ENCODE measurements around the gene JHY. TPM values are rescaled to one million over a fixed set of nuclear protein-coding genes. Genes with fewer than 3 reads are reported as not detected.
A peak's percentile ranks its signal among the peaks of the same experiment; 100 is the strongest.

JHY gene
- total RNA-seq, 1 donor from 2014 or later, result 1.1 TPM

DNA sequence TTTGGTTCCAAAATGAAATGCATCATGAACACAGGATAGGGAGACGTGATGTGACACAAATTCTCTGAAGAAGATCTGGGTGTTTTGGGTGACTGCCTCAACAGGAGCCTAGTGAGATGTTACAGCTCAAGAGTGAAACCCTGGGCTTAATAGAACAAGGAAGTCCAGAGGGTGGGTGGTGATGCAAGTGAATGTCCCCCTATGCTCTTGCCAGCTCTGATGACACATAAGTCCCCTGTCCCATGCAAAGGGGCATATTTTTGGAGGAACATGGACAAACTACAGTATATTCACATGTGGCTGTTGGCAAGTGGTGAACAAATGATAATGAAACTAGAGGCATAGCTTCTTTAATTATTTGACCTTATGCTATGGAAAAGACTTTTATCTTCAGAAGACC is 35.1 kb upstream of the JHY start:
- FAIRE-seq, result no peak
- DNase-seq (ENCODE audit: low read depth), result no peak
- H3K4me3 ChIP-seq (ENCODE audit: low read depth, low read length), result no peak overlapping the region
- H3K36me3 ChIP-seq (ENCODE audit: control insufficient read depth, insufficient read depth, low read length), result no peaks in the 10 kb centered on the region
- TF ChIP-seq, protein P1, sequence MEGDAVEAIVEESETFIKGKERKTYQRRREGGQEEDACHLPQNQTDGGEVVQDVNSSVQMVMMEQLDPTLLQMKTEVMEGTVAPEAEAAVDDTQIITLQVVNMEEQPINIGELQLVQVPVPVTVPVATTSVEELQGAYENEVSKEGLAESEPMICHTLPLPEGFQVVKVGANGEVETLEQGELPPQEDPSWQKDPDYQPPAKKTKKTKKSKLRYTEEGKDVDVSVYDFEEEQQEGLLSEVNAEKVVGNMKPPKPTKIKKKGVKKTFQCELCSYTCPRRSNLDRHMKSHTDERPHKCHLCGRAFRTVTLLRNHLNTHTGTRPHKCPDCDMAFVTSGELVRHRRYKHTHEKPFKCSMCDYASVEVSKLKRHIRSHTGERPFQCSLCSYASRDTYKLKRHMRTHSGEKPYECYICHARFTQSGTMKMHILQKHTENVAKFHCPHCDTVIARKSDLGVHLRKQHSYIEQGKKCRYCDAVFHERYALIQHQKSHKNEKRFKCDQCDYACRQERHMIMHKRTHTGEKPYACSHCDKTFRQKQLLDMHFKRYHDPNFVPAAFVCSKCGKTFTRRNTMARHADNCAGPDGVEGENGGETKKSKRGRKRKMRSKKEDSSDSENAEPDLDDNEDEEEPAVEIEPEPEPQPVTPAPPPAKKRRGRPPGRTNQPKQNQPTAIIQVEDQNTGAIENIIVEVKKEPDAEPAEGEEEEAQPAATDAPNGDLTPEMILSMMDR (IDR thresholded peaks at IDR 0.05; ENCODE audit: insufficient read depth, low read length, severe bottlenecking), result no peak
- no peaks in the 10 kb centered on the region for H3K27me3 ChIP-seq (ENCODE audit: control insufficient read depth, insufficient read depth, low read length)

DNA sequence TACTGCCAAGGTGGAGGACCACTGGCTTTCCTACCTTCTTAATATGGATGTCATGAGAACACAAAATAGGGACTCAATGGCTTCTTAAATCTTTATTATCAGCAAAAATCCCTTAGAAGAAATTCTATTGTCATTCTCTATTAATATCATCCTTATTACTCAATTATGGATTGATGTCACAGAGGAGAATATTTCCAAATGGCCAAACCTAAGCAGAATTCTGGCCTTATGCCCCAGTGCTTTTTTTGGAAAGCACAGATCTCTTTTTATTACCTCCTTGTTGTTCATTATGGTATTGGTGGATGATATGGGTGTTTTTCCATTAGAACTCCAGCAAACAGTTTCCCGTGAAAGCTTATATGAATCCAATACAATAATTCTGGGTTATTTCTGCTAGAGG is 34.4 kb upstream of the JHY start:
- Histone ChIP-seq H3K27me3 (ENCODE audit: control insufficient read depth, insufficient read depth, low read length) (no peaks in the 10 kb centered on the region), H3K4me3 (ENCODE audit: low read depth, low read length) (no peak overlapping the region), H3K36me3 (ENCODE audit: control insufficient read depth, insufficient read depth, low read length) (no peaks in the 10 kb centered on the region)
- FAIRE-seq (no peak), DNase-seq (ENCODE audit: low read depth) (no peak)
- TF ChIP-seq, protein P1 (IDR thresholded peaks at IDR 0.05; ENCODE audit: insufficient read depth, low read length, severe bottlenecking), result no peak

DNA sequence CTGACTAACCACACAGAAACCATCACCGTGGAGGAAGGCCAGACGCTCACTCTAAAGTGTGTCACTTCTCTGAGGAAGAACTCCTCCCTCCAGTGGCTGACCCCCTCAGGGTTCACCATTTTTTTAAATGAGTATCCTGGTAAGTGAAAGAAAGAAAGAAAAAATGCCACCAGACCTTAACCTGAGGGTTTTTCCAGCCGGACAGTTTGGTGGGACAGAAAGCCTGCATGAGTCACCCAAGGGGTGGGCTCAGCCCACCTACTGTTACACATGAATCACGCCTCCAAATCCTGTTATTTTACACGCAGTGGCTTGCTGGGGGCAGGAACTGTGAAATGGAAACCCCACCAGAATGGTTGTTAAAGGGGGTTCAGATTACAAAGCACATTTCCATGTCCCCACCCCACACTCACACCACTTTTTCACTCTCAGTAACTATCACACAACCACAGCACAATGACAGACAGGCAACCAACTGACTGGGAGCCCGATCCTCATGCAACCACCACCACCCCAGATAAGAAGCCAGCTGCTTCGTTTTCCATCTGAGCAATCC is 32.4 kb upstream of the JHY start:
- Histone ChIP-seq H3K27me3 (ENCODE audit: control insufficient read depth, insufficient read depth, low read length) (no peaks in the 10 kb centered on the region), H3K4me3 (ENCODE audit: low read depth, low read length) (no peak overlapping the region), H3K36me3 (ENCODE audit: control insufficient read depth, insufficient read depth, low read length) (no peaks in the 10 kb centered on the region)
- DNase-seq (ENCODE audit: low read depth), result peak; percentile 69
- TF ChIP-seq, protein P1 (IDR thresholded peaks at IDR 0.05; ENCODE audit: insufficient read depth, low read length, severe bottlenecking), result no peak
- FAIRE-seq, result no peak

DNA sequence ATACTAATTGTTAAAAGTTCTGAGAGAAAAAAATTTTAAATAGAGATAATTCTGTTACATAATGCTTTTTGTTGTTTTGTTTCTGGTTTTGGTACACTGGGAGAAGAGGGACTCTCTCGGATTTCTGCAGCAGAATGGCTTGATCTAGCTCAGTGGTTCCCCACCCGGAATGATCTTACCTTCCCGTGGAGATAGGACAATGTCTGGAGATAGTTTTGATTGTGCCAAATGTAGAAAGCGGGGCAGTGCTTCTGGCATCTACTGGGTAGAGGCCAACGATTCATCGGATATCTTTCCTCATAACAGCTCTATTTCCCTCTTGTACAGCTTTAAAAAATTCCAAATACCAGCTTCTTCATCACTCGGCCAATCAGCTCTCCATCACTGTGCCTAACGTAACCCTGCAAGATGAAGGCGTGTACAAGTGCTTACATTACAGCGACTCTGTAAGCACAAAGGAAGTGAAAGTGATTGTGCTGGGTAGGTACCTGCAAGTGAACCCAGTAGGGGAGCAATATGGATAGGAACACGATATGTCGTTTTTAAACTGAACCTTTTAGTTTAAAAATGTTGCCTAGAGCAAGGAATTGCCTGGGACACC is 31.1 kb upstream of the JHY start:
- H3K27me3 ChIP-seq (ENCODE audit: control insufficient read depth, insufficient read depth, low read length), result no peaks in the 10 kb centered on the region
- no peaks in the 10 kb centered on the region for H3K36me3 ChIP-seq (ENCODE audit: control insufficient read depth, insufficient read depth, low read length)
- peak; percentile 11 for DNase-seq (ENCODE audit: low read depth)
- no peak for FAIRE-seq
- H3K4me3 ChIP-seq (ENCODE audit: low read depth, low read length), result no peak overlapping the region
- TF ChIP-seq, protein P1 (IDR thresholded peaks at IDR 0.05; ENCODE audit: insufficient read depth, low read length, severe bottlenecking), result no peak

DNA sequence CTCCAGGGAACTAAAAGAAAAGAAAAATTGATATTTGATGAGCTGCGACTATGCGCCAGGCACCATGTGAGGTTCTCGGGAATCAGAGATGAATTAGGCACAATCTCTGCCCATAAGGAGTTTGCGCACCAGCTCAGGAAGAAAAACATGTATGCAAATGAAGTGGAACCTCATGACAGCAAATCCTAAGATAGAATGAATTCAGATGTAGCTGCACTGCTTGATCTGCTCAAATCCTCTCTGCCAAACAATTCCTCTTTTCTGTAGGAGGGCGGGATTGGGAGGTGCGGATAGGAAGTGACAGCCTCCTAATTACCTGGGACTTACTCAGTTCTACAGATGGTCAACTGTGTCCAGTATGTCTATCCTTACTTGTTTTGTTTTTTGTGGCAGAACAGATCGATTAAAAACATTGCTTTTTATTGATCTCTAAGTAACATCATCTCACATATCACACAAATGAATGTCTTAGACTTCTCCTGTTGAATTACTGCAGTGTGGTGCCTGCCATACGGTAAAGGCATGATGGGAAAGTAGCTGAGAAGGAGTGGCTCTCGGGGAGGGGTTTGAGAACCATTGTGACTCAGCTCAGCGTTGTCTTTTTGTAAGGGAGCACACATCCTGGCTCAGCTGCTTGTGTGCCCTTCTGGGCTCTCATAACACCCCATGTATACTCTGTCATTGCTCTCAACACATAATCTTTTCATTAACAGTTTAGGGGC is 30.3 kb upstream of the JHY start:
- no peaks in the 10 kb centered on the region for H3K36me3 ChIP-seq (ENCODE audit: control insufficient read depth, insufficient read depth, low read length)
- H3K4me3 ChIP-seq (ENCODE audit: low read depth, low read length), result no peak overlapping the region
- peak; percentile 61 for DNase-seq (ENCODE audit: low read depth)
- no peaks in the 10 kb centered on the region for H3K27me3 ChIP-seq (ENCODE audit: control insufficient read depth, insufficient read depth, low read length)
- TF ChIP-seq, protein P1 (IDR thresholded peaks at IDR 0.05; ENCODE audit: insufficient read depth, low read length, severe bottlenecking), result no peak
- peak; percentile 7 for FAIRE-seq
